ENCODE data around the gene ZAP70.

The ZAP70 gene

DNA sequence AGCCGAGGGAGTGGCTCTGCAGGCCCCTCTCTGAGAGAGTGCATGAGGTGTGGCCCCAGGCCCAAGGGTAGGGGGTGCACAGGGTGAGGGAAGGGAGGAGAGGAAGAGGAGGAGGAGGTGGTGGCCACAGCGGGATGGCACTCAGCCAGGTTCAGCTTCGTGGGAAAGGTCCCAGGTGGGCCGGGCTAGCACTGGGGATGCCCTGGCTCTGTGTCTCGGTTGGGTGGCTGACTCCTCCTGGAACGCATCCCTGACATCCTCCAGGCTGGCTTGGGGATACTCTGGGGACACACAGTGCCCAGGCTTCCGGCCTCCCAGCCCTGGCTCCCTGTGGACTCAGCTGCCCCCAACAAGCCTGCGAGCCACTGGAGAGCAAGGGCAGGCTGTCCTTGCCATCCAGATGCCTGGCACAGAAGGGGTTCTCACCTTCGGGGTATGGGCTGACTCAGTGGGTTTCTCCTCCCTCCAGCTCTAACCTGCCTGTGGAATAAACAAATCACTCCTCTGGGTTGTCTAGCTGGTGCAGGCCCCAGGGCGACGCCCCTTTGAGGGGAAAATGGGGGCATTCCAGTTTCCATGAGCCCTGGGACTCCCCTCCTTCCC, 582 bp upstream of the ZAP70 start:
- TF ChIP-seq, protein P1, sequence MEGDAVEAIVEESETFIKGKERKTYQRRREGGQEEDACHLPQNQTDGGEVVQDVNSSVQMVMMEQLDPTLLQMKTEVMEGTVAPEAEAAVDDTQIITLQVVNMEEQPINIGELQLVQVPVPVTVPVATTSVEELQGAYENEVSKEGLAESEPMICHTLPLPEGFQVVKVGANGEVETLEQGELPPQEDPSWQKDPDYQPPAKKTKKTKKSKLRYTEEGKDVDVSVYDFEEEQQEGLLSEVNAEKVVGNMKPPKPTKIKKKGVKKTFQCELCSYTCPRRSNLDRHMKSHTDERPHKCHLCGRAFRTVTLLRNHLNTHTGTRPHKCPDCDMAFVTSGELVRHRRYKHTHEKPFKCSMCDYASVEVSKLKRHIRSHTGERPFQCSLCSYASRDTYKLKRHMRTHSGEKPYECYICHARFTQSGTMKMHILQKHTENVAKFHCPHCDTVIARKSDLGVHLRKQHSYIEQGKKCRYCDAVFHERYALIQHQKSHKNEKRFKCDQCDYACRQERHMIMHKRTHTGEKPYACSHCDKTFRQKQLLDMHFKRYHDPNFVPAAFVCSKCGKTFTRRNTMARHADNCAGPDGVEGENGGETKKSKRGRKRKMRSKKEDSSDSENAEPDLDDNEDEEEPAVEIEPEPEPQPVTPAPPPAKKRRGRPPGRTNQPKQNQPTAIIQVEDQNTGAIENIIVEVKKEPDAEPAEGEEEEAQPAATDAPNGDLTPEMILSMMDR (IDR thresholded peaks at IDR 0.05): no peak
- Mint-ChIP-seq H3K27me3 (ENCODE audit: low read depth, poor library complexity) (peaks cover 3% of the 10 kb centered on the region), H3K36me3 (ENCODE audit: low read depth) (no peaks in the 10 kb centered on the region), H3K4me3 (no peak overlapping the region), H3K27ac (no peak overlapping the region), H3K9me3 (no peaks in the 10 kb centered on the region), H3K4me1 (peaks cover 67% of the 10 kb centered on the region)
- no peak for DNase-seq

DNA sequence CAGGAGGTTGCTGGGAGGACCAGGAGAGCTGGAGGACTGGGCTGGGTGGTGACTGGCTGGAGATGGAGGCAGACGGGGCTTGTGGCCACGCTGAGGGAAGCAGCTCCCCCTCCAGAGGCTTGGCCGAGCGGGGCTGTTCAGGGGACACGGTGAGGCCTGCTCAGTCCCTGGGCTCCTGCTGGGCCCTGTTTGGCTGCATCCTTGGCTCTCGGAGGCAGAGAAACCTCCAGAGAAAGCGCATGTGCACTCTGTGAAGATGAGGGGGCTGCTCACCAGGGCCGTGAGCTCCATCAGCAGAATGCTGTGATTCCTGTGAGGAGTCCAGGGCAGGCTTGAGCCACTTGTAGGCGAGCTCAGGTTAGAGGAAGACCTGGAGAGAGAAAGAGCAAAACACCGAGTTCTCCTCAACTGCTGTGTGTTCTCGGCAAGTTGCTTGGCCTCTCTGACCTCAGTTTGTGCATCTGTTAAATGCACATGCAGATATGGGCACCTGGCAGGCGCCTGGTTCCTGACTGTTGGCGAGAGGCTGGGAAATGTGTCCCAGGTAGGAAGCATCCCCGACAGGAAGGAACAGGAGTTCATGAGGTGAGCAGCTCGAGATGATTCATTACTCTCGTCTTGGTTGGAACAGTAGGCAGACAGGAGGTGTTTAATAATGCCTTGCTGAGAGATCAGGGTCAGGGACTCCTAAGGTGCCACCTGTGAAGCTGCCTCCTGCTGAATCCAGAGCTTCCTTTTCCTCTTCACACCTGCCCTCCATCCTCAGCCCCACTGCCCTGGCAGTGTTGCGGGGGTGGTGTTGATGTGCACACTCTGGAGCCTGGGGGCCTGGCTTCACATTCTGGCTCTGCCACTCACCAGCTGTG, 941 bp downstream of the ZAP70 start:
- Mint-ChIP-seq H3K9me3 (no peaks in the 10 kb centered on the region), H3K27ac (no peak overlapping the region), H3K27me3 (ENCODE audit: low read depth, poor library complexity) (peaks cover 7% of the 10 kb centered on the region), H3K36me3 (ENCODE audit: low read depth) (no peaks in the 10 kb centered on the region), H3K4me3 (no peak overlapping the region), H3K4me1 (peaks cover 82% of the 10 kb centered on the region)
- DNase-seq: no peak
- TF ChIP-seq, protein P1 (IDR thresholded peaks at IDR 0.05): no peak

DNA sequence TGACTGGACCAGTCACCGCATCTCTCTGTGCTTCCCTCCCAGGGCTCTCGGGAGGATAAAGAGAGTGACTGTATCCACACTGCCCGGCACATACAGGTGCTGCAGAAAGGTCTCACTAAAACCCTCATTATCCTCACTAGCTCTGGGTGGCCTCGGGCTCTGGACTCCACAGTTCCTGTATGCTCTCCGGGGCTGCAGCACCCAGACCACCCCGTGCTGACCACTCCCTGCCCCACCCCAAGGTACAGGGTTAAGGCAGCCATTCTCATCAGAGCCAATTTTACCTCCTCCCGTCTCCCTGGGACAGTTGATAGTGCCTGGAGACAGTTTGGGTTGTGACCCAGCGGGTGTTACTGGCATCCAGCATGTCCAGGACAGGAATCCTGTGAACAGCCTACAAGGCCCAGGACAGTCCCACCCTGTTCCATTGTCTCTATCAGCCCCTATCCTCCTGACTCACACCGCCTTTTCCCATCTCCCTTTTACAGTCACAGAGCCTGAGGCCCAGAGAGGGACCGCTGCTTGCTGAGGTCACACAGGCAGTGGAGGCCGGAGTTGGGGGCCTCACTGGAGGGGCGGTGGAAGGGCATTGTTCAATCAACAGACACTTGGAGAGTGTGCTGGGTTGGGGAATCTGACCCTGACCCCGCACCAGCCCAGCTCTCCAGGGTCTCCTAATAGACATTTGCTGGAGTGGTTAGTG, 1.7 kb downstream of the ZAP70 start:
- DNase-seq: no peak
- Mint-ChIP-seq H3K27ac (peak overlapping the region; percentile 42), H3K27me3 (ENCODE audit: low read depth, poor library complexity) (peaks cover 9% of the 10 kb centered on the region), H3K36me3 (ENCODE audit: low read depth) (no peaks in the 10 kb centered on the region), H3K4me1 (peaks cover 86% of the 10 kb centered on the region), H3K9me3 (no peaks in the 10 kb centered on the region), H3K4me3 (no peak overlapping the region)
- TF ChIP-seq, protein P1 (IDR thresholded peaks at IDR 0.05): no peak

DNA sequence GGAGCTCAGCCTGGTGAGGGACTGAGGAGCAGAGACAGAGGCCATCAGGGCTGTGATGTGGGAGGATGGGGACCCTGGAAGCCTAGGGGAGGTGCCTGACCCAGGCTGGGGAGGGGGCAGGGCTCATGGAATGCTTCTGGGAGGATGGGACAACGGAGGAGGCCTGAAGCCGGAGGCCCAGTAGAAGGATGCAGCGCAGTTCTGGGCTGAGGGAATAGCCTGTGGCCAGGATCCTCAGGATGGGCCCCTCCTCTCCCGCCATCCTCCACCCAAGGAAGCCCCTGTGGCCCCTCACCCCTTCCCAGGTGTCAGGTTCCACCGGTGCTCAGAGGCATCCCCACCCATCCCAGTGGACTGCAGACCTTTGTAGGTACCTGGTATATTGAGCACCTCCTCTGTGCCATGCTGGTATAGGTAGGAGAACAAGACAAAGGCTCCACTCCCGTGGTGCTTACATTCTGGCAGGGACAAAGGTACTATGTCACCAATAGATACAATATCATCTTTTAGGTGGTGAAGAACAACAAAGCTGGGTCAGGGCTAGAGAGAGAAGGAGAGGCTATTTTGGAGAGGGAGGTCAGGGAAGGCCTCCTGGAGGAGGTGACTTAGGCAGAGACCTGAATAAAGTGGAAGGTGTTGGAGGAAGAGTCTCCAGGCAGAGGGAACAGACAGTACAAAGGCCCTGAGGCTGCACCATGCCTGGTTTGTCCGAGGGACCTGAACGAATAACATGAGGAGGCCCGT, 2.7 kb downstream of the ZAP70 start:
- Mint-ChIP-seq H3K27ac (peak overlapping the region; percentile 80), H3K36me3 (ENCODE audit: low read depth) (no peaks in the 10 kb centered on the region), H3K4me1 (peaks cover 92% of the 10 kb centered on the region)

More for the DNA sequence above, 2.7 kb downstream of the ZAP70 start:
- Mint-ChIP-seq H3K9me3 (no peaks in the 10 kb centered on the region), H3K4me3 (no peak overlapping the region), H3K27me3 (ENCODE audit: low read depth, poor library complexity) (peaks cover 12% of the 10 kb centered on the region)
- TF ChIP-seq, protein P1 (IDR thresholded peaks at IDR 0.05): no peak
- DNase-seq: no peak
